Measurements from ENCODE around the gene MAML1.

Gene MAML1

GRCh38 chr5:179822444-179822990 lies 89.9 kb downstream of the MAML1 start:
- DNase-seq = no peak

- DNase-seq = no peak
These were observed 91.5 kb downstream of the MAML1 start for GRCh38 chr5:179823937-179824744.

GRCh38 chr5:179824745-179825112 lies 92.1 kb downstream of the MAML1 start:
- DNase-seq = no peak

- DNase-seq = no peak
These were observed 93.1 kb downstream of the MAML1 start for GRCh38 chr5:179825655-179826182.

Data from suppressor macrophage treated with lipopolysaccharide for 1 hour (primary cell).